ENCODE results near the gene MYRIP. TPM values are rescaled to one million over a fixed set of nuclear protein-coding genes. Genes with fewer than 3 reads are reported as not detected.

Gene MYRIP
- polyA plus RNA-seq, 1 of the 3 experiments (the other 2 are of a cell fraction) = 1.2 TPM

DNA sequence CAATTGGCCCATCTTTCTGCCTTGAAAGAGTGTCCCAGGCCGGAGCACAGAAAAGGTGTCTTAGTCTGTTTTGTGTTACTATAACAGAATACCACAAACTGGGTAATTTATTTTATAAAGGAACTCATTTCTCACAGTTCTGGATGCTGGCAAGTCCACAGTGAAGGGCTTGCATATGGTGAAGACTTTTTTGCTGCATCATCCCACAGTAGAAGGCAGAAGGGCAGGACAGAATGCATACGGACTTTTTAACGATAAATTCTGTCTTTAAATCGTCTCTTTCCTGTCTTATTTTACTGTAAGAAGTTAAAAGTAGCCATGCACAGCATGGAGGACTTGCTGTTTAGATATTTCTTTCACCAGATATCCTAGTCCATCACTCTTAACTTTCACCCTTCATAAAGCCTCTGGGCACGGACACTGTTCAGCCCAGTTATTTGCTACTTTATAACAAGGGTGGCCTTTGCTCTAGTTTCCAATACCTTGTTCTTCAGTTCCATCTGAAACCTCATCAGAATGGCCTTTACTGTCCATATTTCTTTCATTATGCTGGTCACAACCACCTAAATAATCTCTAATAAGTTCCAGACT, 489.8 kb downstream of the MYRIP start:
- CTCF ChIA-PET = no interaction called here

More for the DNA sequence above, 489.8 kb downstream of the MYRIP start:
- H3K4me3 ChIP-seq (ENCODE audit: low read depth in 2 of 2, low read length in 1 of 2) = no peak overlapping the region
- H3K9ac ChIP-seq = no peak overlapping the region
- H3K9me2 ChIP-seq = no peaks in the 10 kb centered on the region
- no peaks in the 10 kb centered on the region for H3K79me2 ChIP-seq (ENCODE audit: insufficient read depth)
- no peak for DNase-seq
- TF ChIP-seq EZH2phosphoT487 (IDR thresholded peaks at IDR 0.05; ENCODE audit: borderline replicate concordance, low read depth) = no peak
- TF ChIP-seq, protein P1, sequence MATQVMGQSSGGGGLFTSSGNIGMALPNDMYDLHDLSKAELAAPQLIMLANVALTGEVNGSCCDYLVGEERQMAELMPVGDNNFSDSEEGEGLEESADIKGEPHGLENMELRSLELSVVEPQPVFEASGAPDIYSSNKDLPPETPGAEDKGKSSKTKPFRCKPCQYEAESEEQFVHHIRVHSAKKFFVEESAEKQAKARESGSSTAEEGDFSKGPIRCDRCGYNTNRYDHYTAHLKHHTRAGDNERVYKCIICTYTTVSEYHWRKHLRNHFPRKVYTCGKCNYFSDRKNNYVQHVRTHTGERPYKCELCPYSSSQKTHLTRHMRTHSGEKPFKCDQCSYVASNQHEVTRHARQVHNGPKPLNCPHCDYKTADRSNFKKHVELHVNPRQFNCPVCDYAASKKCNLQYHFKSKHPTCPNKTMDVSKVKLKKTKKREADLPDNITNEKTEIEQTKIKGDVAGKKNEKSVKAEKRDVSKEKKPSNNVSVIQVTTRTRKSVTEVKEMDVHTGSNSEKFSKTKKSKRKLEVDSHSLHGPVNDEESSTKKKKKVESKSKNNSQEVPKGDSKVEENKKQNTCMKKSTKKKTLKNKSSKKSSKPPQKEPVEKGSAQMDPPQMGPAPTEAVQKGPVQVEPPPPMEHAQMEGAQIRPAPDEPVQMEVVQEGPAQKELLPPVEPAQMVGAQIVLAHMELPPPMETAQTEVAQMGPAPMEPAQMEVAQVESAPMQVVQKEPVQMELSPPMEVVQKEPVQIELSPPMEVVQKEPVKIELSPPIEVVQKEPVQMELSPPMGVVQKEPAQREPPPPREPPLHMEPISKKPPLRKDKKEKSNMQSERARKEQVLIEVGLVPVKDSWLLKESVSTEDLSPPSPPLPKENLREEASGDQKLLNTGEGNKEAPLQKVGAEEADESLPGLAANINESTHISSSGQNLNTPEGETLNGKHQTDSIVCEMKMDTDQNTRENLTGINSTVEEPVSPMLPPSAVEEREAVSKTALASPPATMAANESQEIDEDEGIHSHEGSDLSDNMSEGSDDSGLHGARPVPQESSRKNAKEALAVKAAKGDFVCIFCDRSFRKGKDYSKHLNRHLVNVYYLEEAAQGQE (IDR thresholded peaks at IDR 0.05; ENCODE audit: low read depth, low read length) = no peak
- TF ChIP-seq GATA2 (CRISPR knock-in tag; IDR thresholded peaks at IDR 0.05) = no peak
- no peak for TF ChIP-seq TCF12 (IDR thresholded peaks at IDR 0.05)
- TF ChIP-seq POLR2AphosphoS5 (IDR thresholded peaks at IDR 0.05; ENCODE audit: low read depth, low read length) = no peak
- TF ChIP-seq TEAD4 (IDR thresholded peaks at IDR 0.05; ENCODE audit: borderline replicate concordance, insufficient read depth) = no peak
- no peak for TF ChIP-seq NRF1 (IDR thresholded peaks at IDR 0.05; ENCODE audit: low read depth, low read length)
- no peak for TF ChIP-seq RFX5 (IDR thresholded peaks at IDR 0.05; ENCODE audit: low read length)
- no peak for TF ChIP-seq ZBTB33 (IDR thresholded peaks at IDR 0.05; ENCODE audit: borderline replicate concordance, low read depth)
- no peak for TF ChIP-seq YY1 (IDR thresholded peaks at IDR 0.05; ENCODE audit: low read depth)
- peaks cover 0 to 3% of the 10 kb centered on the region in 2 experiments; a peak in 1 of 4 replicates for H3K4me1 ChIP-seq (ENCODE audit: control insufficient read depth in 1 of 2, insufficient read depth in 2 of 2, low read depth in 1 of 2, low read length in 1 of 2)
- WGBS (ENCODE audit: low lambda C conversion rate) = 85% methylated on average over 5 of the region's 5 CpGs
- no peaks in the 10 kb centered on the region for H3K27me3 ChIP-seq (ENCODE audit: insufficient read depth)
- H3K9me3 ChIP-seq = no peaks in the 10 kb centered on the region
- POLR2A ChIA-PET = no interaction called here
- no peaks in the 10 kb centered on the region for H3F3A ChIP-seq (replicated peaks; ENCODE audit: insufficient read depth)
- no peaks in the 10 kb centered on the region for H4K20me1 ChIP-seq (ENCODE audit: insufficient read depth)
- H3K27ac ChIP-seq (ENCODE audit: low read depth in 2 of 2, low read length in 1 of 2) = peak overlapping the region; percentile 61 to 72
- peak overlapping the region; percentile 63; the same call in 1 of the 2 replicates for H2AFZ ChIP-seq (ENCODE audit: low read depth)
- H3K36me3 ChIP-seq (replicated peaks in 1 of 2; ENCODE audit: control insufficient read depth in 1 of 2, insufficient read depth in 2 of 2, low read length in 1 of 2) = no peaks in the 10 kb centered on the region
- H3K4me2 ChIP-seq = peak overlapping the region; percentile 3; the same call in 1 of the 2 replicates

Measured in SK-N-SH (cell line).